HepG2 (cell line): Measurements from ENCODE around the gene ZNF345. TPM values are rescaled to one million over a fixed set of nuclear protein-coding genes. Genes with fewer than 3 reads are reported as not detected.

Source experiments
- ATF3 ChIP-seq: sonication (generic); formaldehyde crosslinking; IDR thresholded peaks from 2 replicates; pipeline ENCODE4 v1.4.0; 2020; ENCODE audit warnings: missing genetic modification reagents
- EZH2 ChIP-seq: conservative IDR thresholded peaks from 2 replicates; pipeline ENCODE4 v1.6.1; 2012; ENCODE audit warnings: mild to moderate bottlenecking, low read depth, low read length, moderate library complexity
- KLF12 ChIP-seq: sonication (generic); formaldehyde crosslinking; IDR thresholded peaks from 2 replicates; pipeline ENCODE4 v1.4.0; 2020; ENCODE audit warnings: missing genetic modification reagents, borderline replicate concordance
- MTF1 ChIP-seq: sonication (generic); formaldehyde crosslinking; IDR thresholded peaks from 2 replicates; pipeline ENCODE4 v1.5.0; 2020; ENCODE audit warnings: missing genetic modification reagents
- PAF1 ChIP-seq: IDR thresholded peaks from 2 replicates; pipeline ENCODE4 v1.6.1; 2016; ENCODE audit warnings: missing genetic modification reagents, missing compliant biosample characterization
- ZBTB4 ChIP-seq: sonication (generic); formaldehyde crosslinking; IDR thresholded peaks from 2 replicates; pipeline ENCODE4 v1.4.0; 2020; ENCODE audit warnings: missing genetic modification reagents, mild to moderate bottlenecking, borderline replicate concordance
- ZFY ChIP-seq: sonication (generic); formaldehyde crosslinking; IDR thresholded peaks from 2 replicates; pipeline ENCODE4 v1.4.0; 2020; ENCODE audit warnings: missing genetic modification reagents
- ZNF280B ChIP-seq: sonication (generic); formaldehyde crosslinking; IDR thresholded peaks from 2 replicates; pipeline ENCODE4 v1.5.0; 2020; ENCODE audit warnings: missing genetic modification reagents, mild to moderate bottlenecking, borderline replicate concordance
- ZNF350 ChIP-seq: sonication (generic); formaldehyde crosslinking; IDR thresholded peaks from 2 replicates; pipeline ENCODE4 v1.4.0; 2020; ENCODE audit warnings: mild to moderate bottlenecking, low read depth, missing genetic modification reagents, borderline replicate concordance
- ZNF441 ChIP-seq: sonication (generic); formaldehyde crosslinking; IDR thresholded peaks from 2 replicates; pipeline ENCODE4 v1.7.0; 2021; ENCODE audit warnings: missing genetic modification reagents, borderline replicate concordance
- ZNF451 ChIP-seq: sonication (generic); formaldehyde crosslinking; IDR thresholded peaks from 2 replicates; pipeline ENCODE4 v1.5.0; 2020; ENCODE audit warnings: mild to moderate bottlenecking, missing genetic modification reagents
- ZNF556 ChIP-seq: sonication (generic); formaldehyde crosslinking; IDR thresholded peaks from 2 replicates; pipeline ENCODE4 v1.4.0; 2020; ENCODE audit warnings: mild to moderate bottlenecking, missing genetic modification reagents, borderline replicate concordance
- ZNF792 ChIP-seq: IDR thresholded peaks from 2 replicates; pipeline ENCODE4 v1.6.1; 2016
- ZSCAN22 ChIP-seq: sonication (generic); formaldehyde crosslinking; IDR thresholded peaks from 2 replicates; pipeline ENCODE4 v1.4.0; 2020; ENCODE audit warnings: mild to moderate bottlenecking, missing genetic modification reagents
- polyA plus RNA-seq, 8 experiments: library from polyadenylated mRNA; depleted of rRNA in 3 of 8; stranded (reverse) in 7 of 8; unstranded in 1 of 8; fragments of >200 nt; fragmentation: Illumina TruSeq in 4 of 8; extraction: Trizol in 4 of 8; gene quantifications; 2 replicates each; pipeline versions ENCODE4 v1.2.1 to v1.2.3, GENCODE V29; 2011 to 2016; ENCODE audit warnings: low read depth in 4 of 8, missing spikeins in 1 of 8, mixed read lengths in 1 of 8; ENCODE audit not compliant: insufficient read depth in 1 of 8
- total RNA-seq, 5 experiments: library from RNA; depleted of rRNA; stranded (reverse); fragments of >200 nt; fragmentation: Illumina TruSeq; extraction: Trizol; gene quantifications; 2 replicates each; pipeline ENCODE4 v1.2.3, GENCODE V29; 2016; ENCODE audit warnings: low read depth in 1 of 5
- TF ChIP-seq, protein P1 (sequence below): sonication (generic); formaldehyde crosslinking; IDR thresholded peaks from 2 replicates; pipeline ENCODE4 v1.8.1; 2023; ENCODE audit warnings: mild to moderate bottlenecking, inconsistent platforms, moderate library complexity, missing genetic modification reagents, borderline replicate concordance
- TF ChIP-seq, protein P2 (sequence below): IDR thresholded peaks from 2 replicates; pipeline ENCODE4 v1.6.1; 2016; ENCODE audit warnings: low read depth
- TF ChIP-seq, protein P3 (sequence below): sonication (generic); formaldehyde crosslinking; IDR thresholded peaks from 2 replicates; pipeline ENCODE4 v1.4.0; 2020; ENCODE audit warnings: missing genetic modification reagents

The ZNF345 gene
- total and polyA plus RNA-seq, 2 of the 13 experiments (the other 11 are each of a cell fraction or from before 2014, with no cell fraction given), result 2.6 to 2.9 TPM

DNA sequence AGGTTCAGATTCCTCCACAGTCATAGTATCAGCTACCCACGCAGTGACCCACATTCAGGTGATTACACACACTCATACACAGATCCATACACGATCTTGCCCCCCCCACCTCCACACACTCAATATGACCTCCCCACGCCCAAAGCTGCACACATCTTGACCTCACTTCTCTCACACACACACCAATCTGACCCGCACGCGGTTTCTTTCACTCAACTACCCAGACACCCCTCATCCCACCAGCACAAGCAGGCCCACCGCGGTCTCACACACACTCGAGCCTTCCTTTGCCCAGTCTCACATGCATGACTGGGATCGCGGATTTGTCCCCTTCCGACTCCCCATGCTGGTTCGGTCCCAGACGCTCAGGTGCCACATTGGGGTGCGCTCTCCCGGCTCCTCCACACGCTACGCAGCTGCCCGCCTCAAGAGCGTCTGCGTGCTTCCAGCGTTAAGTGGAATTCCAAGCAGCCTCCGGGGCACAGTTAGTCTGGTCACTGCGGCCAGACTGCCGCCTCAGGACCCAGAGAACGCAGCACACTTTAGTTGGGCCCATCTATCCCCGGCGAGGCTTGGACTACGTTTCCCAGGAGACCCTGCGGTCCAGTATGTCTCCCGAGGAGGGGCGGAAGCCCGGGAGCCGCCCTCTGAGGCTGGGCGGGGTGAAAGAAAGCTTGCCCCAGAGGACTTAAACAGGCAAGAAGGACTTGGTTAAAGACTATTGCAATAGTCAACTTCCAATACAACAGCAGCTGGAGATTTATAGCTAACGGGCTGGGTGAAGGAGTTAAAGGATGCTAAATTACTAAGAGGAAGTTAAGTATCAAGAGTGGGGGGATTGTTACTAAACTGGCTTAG, 746 bp upstream of the ZNF345 start (continued):
- TF ChIP-seq, protein P1, sequence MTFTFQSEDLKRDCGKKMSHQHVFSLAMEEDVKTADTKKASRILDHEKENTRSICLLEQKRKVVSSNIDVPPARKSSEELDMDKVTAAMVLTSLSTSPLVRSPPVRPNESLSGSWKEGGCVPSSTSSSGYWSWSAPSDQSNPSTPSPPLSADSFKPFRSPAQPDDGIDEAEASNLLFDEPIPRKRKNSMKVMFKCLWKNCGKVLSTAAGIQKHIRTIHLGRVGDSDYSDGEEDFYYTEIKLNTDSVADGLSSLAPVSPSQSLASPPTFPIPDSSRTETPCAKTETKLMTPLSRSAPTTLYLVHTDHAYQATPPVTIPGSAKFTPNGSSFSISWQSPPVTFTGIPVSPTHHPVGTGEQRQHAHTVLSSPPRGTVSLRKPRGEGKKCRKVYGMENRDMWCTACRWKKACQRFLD (CRISPR knock-in tag), result no peak
- TF ChIP-seq KLF12 (CRISPR knock-in tag) (peak; percentile 87; the same call in 1 of the 2 replicates), ZSCAN22 (CRISPR knock-in tag) (no peak), ZFY (peak; percentile 93), ZNF350 (CRISPR knock-in tag) (no peak), EZH2 (no peak), ZNF792 (CRISPR knock-in tag) (no peak), PAF1 (no peak), ZNF451 (CRISPR knock-in tag) (no peak), ATF3 (CRISPR knock-in tag) (no peak), ZNF280B (CRISPR knock-in tag) (peak; percentile 76), MTF1 (CRISPR knock-in tag) (no peak), ZNF556 (CRISPR knock-in tag) (no peak), ZNF441 (CRISPR knock-in tag) (no peak; the same call in 1 of the 2 replicates), ZBTB4 (CRISPR knock-in tag) (no peak)
- TF ChIP-seq, protein P2, sequence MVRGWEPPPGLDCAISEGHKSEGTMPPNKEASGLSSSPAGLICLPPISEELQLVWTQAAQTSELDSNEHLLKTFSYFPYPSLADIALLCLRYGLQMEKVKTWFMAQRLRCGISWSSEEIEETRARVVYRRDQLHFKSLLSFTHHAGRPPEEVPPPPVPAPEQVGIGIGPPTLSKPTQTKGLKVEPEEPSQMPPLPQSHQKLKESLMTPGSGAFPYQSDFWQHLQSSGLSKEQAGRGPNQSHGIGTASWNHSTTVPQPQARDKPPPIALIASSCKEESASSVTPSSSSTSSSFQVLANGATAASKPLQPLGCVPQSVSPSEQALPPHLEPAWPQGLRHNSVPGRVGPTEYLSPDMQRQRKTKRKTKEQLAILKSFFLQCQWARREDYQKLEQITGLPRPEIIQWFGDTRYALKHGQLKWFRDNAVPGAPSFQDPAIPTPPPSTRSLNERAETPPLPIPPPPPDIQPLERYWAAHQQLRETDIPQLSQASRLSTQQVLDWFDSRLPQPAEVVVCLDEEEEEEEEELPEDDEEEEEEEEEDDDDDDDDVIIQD (CRISPR knock-in tag), result no peak
- TF ChIP-seq, protein P3, sequence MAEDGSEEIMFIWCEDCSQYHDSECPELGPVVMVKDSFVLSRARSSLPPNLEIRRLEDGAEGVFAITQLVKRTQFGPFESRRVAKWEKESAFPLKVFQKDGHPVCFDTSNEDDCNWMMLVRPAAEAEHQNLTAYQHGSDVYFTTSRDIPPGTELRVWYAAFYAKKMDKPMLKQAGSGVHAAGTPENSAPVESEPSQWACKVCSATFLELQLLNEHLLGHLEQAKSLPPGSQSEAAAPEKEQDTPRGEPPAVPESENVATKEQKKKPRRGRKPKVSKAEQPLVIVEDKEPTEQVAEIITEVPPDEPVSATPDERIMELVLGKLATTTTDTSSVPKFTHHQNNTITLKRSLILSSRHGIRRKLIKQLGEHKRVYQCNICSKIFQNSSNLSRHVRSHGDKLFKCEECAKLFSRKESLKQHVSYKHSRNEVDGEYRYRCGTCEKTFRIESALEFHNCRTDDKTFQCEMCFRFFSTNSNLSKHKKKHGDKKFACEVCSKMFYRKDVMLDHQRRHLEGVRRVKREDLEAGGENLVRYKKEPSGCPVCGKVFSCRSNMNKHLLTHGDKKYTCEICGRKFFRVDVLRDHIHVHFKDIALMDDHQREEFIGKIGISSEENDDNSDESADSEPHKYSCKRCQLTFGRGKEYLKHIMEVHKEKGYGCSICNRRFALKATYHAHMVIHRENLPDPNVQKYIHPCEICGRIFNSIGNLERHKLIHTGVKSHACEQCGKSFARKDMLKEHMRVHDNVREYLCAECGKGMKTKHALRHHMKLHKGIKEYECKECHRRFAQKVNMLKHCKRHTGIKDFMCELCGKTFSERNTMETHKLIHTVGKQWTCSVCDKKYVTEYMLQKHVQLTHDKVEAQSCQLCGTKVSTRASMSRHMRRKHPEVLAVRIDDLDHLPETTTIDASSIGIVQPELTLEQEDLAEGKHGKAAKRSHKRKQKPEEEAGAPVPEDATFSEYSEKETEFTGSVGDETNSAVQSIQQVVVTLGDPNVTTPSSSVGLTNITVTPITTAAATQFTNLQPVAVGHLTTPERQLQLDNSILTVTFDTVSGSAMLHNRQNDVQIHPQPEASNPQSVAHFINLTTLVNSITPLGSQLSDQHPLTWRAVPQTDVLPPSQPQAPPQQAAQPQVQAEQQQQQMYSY (CRISPR knock-in tag), result no peak; the same call in 1 of the 2 replicates
